Activated T-helper 1 cell treated with anti-CD3 and anti-CD28 coated beads, Interleukin-12 subunit alpha, Interleukin-12 subunit beta, Interleukin-2, Interleukin-4 antibody, amounts not matched to agents 30 ng/mL and 10 ng/mL and 1 ng/mL, durations not matched to agents 14 hours and 24 hours and 36 hours (primary cell): ENCODE measurements around the gene OR2T2. TPM values are rescaled to one million over a fixed set of nuclear protein-coding genes. Genes with fewer than 3 reads are reported as not detected.
"Not testable (repeated sequence)": the region's sequence is repeated elsewhere in the genome, so short reads cannot be mapped to it uniquely, and the experiment has no call there.

ENCODE experiments used
- DNase-seq: peaks from one replicate; pipeline ENCODE4 v3.0.0; 2021; ENCODE audit warnings: low spot score
- H3K27ac Mint-ChIP-seq: one replicate; pipeline ENCODE4 v1.8.0; 2021; ENCODE audit warnings: mild to moderate bottlenecking, mixed read lengths
- H3K27me3 Mint-ChIP-seq: one replicate; pipeline ENCODE4 v1.8.0; 2022; ENCODE audit warnings: mild to moderate bottlenecking, moderate library complexity, mixed read lengths; ENCODE audit not compliant: insufficient read depth
- H3K36me3 Mint-ChIP-seq: one replicate; pipeline ENCODE4 v1.8.0; 2021; ENCODE audit warnings: low read depth, mixed read lengths
- H3K4me1 Mint-ChIP-seq: one replicate; pipeline ENCODE4 v1.8.0; 2021; ENCODE audit warnings: low read depth, mixed read lengths
- H3K4me3 Mint-ChIP-seq: one replicate; pipeline ENCODE4 v1.8.0; 2021; ENCODE audit warnings: mild to moderate bottlenecking, moderate library complexity, mixed read lengths
- H3K9me3 Mint-ChIP-seq: one replicate; pipeline ENCODE4 v1.8.0; 2021; ENCODE audit warnings: mixed read lengths
- intact Hi-C: fragments of 100-400 bp; cut with micrococcal nuclease; formaldehyde crosslinking; loops from one replicate; pipeline ENCODE4 v1.15.1; 2024
- total RNA-seq: library from RNA; stranded (reverse); gene quantifications from 2 replicates; pipeline ENCODE4 v1.2.3, GENCODE V29; 2022

Gene OR2T2
- total RNA-seq, 1 donor from 2014 or later: not detected

- H3K4me3 Mint-ChIP-seq: no peak overlapping the region
- no peaks in the 10 kb centered on the region for H3K4me1 Mint-ChIP-seq
- H3K27ac Mint-ChIP-seq: no peak overlapping the region
- no peak for DNase-seq
- H3K27me3 Mint-ChIP-seq: peaks cover 9% of the 10 kb centered on the region
- intact Hi-C loops: loop anchor here (5.0 kb wide), 1 partner anchor 101 kb away; the partner anchor contains the start of gene OR2T34
- no peaks in the 10 kb centered on the region for H3K36me3 Mint-ChIP-seq
- no peaks in the 10 kb centered on the region for H3K9me3 Mint-ChIP-seq
Measured at GRCh38 chr1:248471154-248471553, 25.7 kb downstream of the OR2T2 start.

- not testable (repeated sequence) for DNase-seq, H3K9me3 Mint-ChIP-seq, H3K36me3 Mint-ChIP-seq, H3K4me3 Mint-ChIP-seq, H3K4me1 Mint-ChIP-seq, H3K27ac Mint-ChIP-seq
- intact Hi-C loops: loop anchor here (5.0 kb wide), 1 partner anchor 100 kb away; the partner anchor contains the start of gene OR2T34
- H3K27me3 Mint-ChIP-seq: peaks cover 12% of the 10 kb centered on the region
Measured at GRCh38 chr1:248472111-248472510, 26.7 kb downstream of the OR2T2 start.

- H3K4me1 Mint-ChIP-seq, H3K36me3 Mint-ChIP-seq, H3K4me3 Mint-ChIP-seq, H3K9me3 Mint-ChIP-seq, DNase-seq, H3K27ac Mint-ChIP-seq: not testable (repeated sequence)
- peaks cover 12% of the 10 kb centered on the region for H3K27me3 Mint-ChIP-seq
- intact Hi-C loops: loop anchor here (5.0 kb wide), 1 partner anchor 99 kb away; the partner anchor contains the start of gene OR2T34
Measured at GRCh38 chr1:248473051-248473450, 27.6 kb downstream of the OR2T2 start, which contains the start of gene OR2T3. TSS of gene OR2T3 (plus strand) at chr1:248473351. CDS start at chr1:248473351, 0 bp downstream.

GRCh38 chr1:248475660-248476059 is 30.2 kb downstream of the OR2T2 start:
- H3K4me1 Mint-ChIP-seq, H3K27ac Mint-ChIP-seq, DNase-seq, intact Hi-C loops, H3K36me3 Mint-ChIP-seq, H3K4me3 Mint-ChIP-seq, H3K9me3 Mint-ChIP-seq: not testable (repeated sequence)
- peaks cover 12% of the 10 kb centered on the region for H3K27me3 Mint-ChIP-seq

GRCh38 chr1:248481686-248482579 is 36.5 kb downstream of the OR2T2 start:
- H3K9me3 Mint-ChIP-seq, H3K36me3 Mint-ChIP-seq, intact Hi-C loops, H3K27me3 Mint-ChIP-seq: not testable (repeated sequence)
- H3K4me3 Mint-ChIP-seq: peak overlapping the region; percentile 81
- peak; percentile 11 for DNase-seq
- H3K4me1 Mint-ChIP-seq: peaks cover 14% of the 10 kb centered on the region
- peak overlapping the region; percentile 86 for H3K27ac Mint-ChIP-seq

- H3K4me1 Mint-ChIP-seq, H3K4me3 Mint-ChIP-seq, H3K27me3 Mint-ChIP-seq, intact Hi-C loops, DNase-seq, H3K36me3 Mint-ChIP-seq, H3K27ac Mint-ChIP-seq, H3K9me3 Mint-ChIP-seq: not testable (repeated sequence)
Measured at GRCh38 chr1:248488289-248488688, 42.9 kb downstream of the OR2T2 start, which contains the start of gene OR2T5. TSS of gene OR2T5 (plus strand) at chr1:248488589. CDS start at chr1:248488589, 0 bp downstream.

GRCh38 chr1:248496661-248497060 is 51.2 kb downstream of the OR2T2 start:
- intact Hi-C loops, DNase-seq, H3K4me1 Mint-ChIP-seq, H3K9me3 Mint-ChIP-seq, H3K27ac Mint-ChIP-seq, H3K27me3 Mint-ChIP-seq, H3K36me3 Mint-ChIP-seq, H3K4me3 Mint-ChIP-seq: not testable (repeated sequence)

- H3K27me3 Mint-ChIP-seq, H3K27ac Mint-ChIP-seq, DNase-seq, H3K4me3 Mint-ChIP-seq, H3K36me3 Mint-ChIP-seq, H3K4me1 Mint-ChIP-seq, H3K9me3 Mint-ChIP-seq, intact Hi-C loops: not testable (repeated sequence)
Measured at GRCh38 chr1:248500305-248501035, 55.0 kb downstream of the OR2T2 start.

Other genes with a start within 250 kb of the OR2T2 start
- gene OR2M3, start 248.4 kb upstream of the OR2T2 start, total RNA-seq: not detected in 2 replicates
- not detected in 2 replicates for gene OR2M4, start 214.2 kb upstream of the OR2T2 start, total RNA-seq
- not detected in 2 replicates for gene OR2T33, start 167.7 kb upstream of the OR2T2 start, total RNA-seq
- gene OR2T12, start 142.2 kb upstream of the OR2T2 start, total RNA-seq: not detected in 2 replicates
- gene OR2M7, start 121.1 kb upstream of the OR2T2 start, total RNA-seq: not detected in 2 replicates
- not detected in 2 replicates for gene OR14C36, start 96.9 kb upstream of the OR2T2 start, total RNA-seq
- not detected in 2 replicates for gene OR2T4, start 84.0 kb upstream of the OR2T2 start, total RNA-seq
- gene OR2T6, start 69.9 kb upstream of the OR2T2 start, total RNA-seq: not detected in 2 replicates
- not detected in 2 replicates for gene OR2T1, start 42.6 kb upstream of the OR2T2 start, total RNA-seq
- gene OR2T3, start 27.7 kb downstream of the OR2T2 start, total RNA-seq: not detected in 2 replicates
- gene OR2T5, start 43.0 kb downstream of the OR2T2 start, total RNA-seq: not detected in 2 replicates
- gene OR2G6, start 62.4 kb downstream of the OR2T2 start, total RNA-seq: not detected in 2 replicates
- gene OR2T29, start 117.1 kb downstream of the OR2T2 start, total RNA-seq: not detected in 2 replicates
- gene OR2T34, start 129.1 kb downstream of the OR2T2 start, total RNA-seq: not detected in 2 replicates
- not detected in 2 replicates for gene OR2T10, start 152.1 kb downstream of the OR2T2 start, total RNA-seq
- gene OR2T11, start 189.5 kb downstream of the OR2T2 start, total RNA-seq: not detected in 2 replicates
- not detected in 2 replicates for gene OR2T35, start 199.6 kb downstream of the OR2T2 start, total RNA-seq
- not detected in 2 replicates for gene OR2T27, start 209.9 kb downstream of the OR2T2 start, total RNA-seq